HepG2 (cell line): ENCODE measurements around the gene IVL.

Experiments
- ATF6 ChIP-seq: sonication (generic); formaldehyde crosslinking; conservative IDR thresholded peaks from 2 replicates; pipeline ENCODE4 v1.4.0; 2020; ENCODE audit warnings: missing genetic modification reagents
- CBX2 ChIP-seq, 2 experiments: fragments of 200-600 bp in 1 of 2; sonication (generic); formaldehyde crosslinking in 1 of 2; IDR thresholded peaks; 2 replicates each; pipeline versions ENCODE4 v1.7.0 to v1.8.1; 2018 to 2022; ENCODE audit warnings: low read depth in 2 of 2, low read length in 1 of 2, mild to moderate bottlenecking in 1 of 2, missing genetic modification reagents in 1 of 2
- CBX5 ChIP-seq: sonication (generic); formaldehyde crosslinking; IDR thresholded peaks from 2 replicates; pipeline ENCODE4 v1.4.0; 2020; ENCODE audit warnings: missing genetic modification reagents, borderline replicate concordance
- CCDC6 ChIP-seq: sonication (generic); formaldehyde crosslinking; IDR thresholded peaks from 2 replicates; pipeline ENCODE4 v1.8.1; 2022; ENCODE audit warnings: mild to moderate bottlenecking, missing genetic modification reagents, moderate library complexity
- FOXC1 ChIP-seq: sonication (generic); formaldehyde crosslinking; IDR thresholded peaks from 2 replicates; pipeline ENCODE4 v1.8.0; 2022; ENCODE audit warnings: mild to moderate bottlenecking, missing genetic modification reagents, borderline replicate concordance
- FOXP1 ChIP-seq, 2 experiments: fragments of 450-650 bp in 1 of 2; IDR thresholded peaks; 2 replicates each; pipeline ENCODE4 v1.6.1; 2017 to 2018; ENCODE audit warnings: antibody characterized with exemption in 1 of 2
- HMGXB4 ChIP-seq, 2 experiments: sonication (generic) in 1 of 2; formaldehyde crosslinking in 1 of 2; IDR thresholded peaks; 2 replicates each; pipeline versions ENCODE4 v1.4.0 to v1.6.1; 2018 to 2020; ENCODE audit warnings: missing genetic modification reagents in 2 of 2, borderline replicate concordance in 1 of 2, low read depth in 1 of 2, mild to moderate bottlenecking in 1 of 2, missing biosample characterization in 1 of 2
- NR3C1 ChIP-seq: sonication (generic); formaldehyde crosslinking; IDR thresholded peaks from 2 replicates; pipeline ENCODE4 v1.4.0; 2020; ENCODE audit warnings: missing genetic modification reagents
- POLR2AphosphoS5 ChIP-seq: IDR thresholded peaks from 2 replicates; pipeline ENCODE4 v1.6.1; 2012; ENCODE audit warnings: low read depth, low read length
- TBP ChIP-seq: sonication (generic); formaldehyde crosslinking; IDR thresholded peaks from 2 replicates; pipeline ENCODE4 v1.5.0; 2020; ENCODE audit warnings: missing genetic modification reagents
- ZBTB42 ChIP-seq: sonication (generic); formaldehyde crosslinking; IDR thresholded peaks from 2 replicates; pipeline ENCODE4 v1.5.0; 2020; ENCODE audit warnings: mild to moderate bottlenecking, missing genetic modification reagents
- ZNF12 ChIP-seq: sonication (generic); formaldehyde crosslinking; IDR thresholded peaks from 2 replicates; pipeline ENCODE4 v1.5.0; 2020; ENCODE audit warnings: missing genetic modification reagents
- ZNF530 ChIP-seq: sonication (generic); formaldehyde crosslinking; IDR thresholded peaks from 2 replicates; pipeline ENCODE4 v1.5.0; 2020; ENCODE audit warnings: low read depth, mild to moderate bottlenecking, missing genetic modification reagents
- TF ChIP-seq, protein P1 (sequence below): sonication (generic); formaldehyde crosslinking; IDR thresholded peaks from 2 replicates; pipeline ENCODE4 v1.5.0; 2020; ENCODE audit warnings: mild to moderate bottlenecking, missing genetic modification reagents, moderate library complexity

GRCh38 chr1:152951711-152952110 is 43.4 kb downstream of the IVL start:
- TF ChIP-seq ZNF12 (CRISPR knock-in tag) (no peak), TBP (no peak), ATF6 (CRISPR knock-in tag) (no peak), POLR2AphosphoS5 (no peak), HMGXB4 (CRISPR knock-in tag; IDR thresholded peaks at IDR 0.05; ENCODE audit: borderline replicate concordance in 1 of 2, low read depth in 1 of 2) (no peak), CBX2 (IDR thresholded peaks at IDR 0.05; ENCODE audit: low read depth, low read length) (no peak), CBX2 (CRISPR knock-in tag; IDR thresholded peaks at IDR 0.05; ENCODE audit: low read depth) (no peak), FOXP1 (IDR thresholded peaks at IDR 0.05) (no peak), FOXP1 (CRISPR knock-in tag; IDR thresholded peaks at IDR 0.05) (no peak), FOXC1 (CRISPR knock-in tag) (no peak), CBX5 (no peak), NR3C1 (CRISPR knock-in tag) (no peak), ZNF530 (CRISPR knock-in tag) (no peak), ZBTB42 (CRISPR knock-in tag) (no peak), CCDC6 (no peak)
- TF ChIP-seq, protein P1, sequence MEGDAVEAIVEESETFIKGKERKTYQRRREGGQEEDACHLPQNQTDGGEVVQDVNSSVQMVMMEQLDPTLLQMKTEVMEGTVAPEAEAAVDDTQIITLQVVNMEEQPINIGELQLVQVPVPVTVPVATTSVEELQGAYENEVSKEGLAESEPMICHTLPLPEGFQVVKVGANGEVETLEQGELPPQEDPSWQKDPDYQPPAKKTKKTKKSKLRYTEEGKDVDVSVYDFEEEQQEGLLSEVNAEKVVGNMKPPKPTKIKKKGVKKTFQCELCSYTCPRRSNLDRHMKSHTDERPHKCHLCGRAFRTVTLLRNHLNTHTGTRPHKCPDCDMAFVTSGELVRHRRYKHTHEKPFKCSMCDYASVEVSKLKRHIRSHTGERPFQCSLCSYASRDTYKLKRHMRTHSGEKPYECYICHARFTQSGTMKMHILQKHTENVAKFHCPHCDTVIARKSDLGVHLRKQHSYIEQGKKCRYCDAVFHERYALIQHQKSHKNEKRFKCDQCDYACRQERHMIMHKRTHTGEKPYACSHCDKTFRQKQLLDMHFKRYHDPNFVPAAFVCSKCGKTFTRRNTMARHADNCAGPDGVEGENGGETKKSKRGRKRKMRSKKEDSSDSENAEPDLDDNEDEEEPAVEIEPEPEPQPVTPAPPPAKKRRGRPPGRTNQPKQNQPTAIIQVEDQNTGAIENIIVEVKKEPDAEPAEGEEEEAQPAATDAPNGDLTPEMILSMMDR (CRISPR knock-in tag): no peak
